ENCODE measurements around the gene SGPP1.
"Not testable (repeated sequence)": the region's sequence is repeated elsewhere in the genome, so short reads cannot be mapped to it uniquely, and the experiment has no call there.

SGPP1 gene

DNA sequence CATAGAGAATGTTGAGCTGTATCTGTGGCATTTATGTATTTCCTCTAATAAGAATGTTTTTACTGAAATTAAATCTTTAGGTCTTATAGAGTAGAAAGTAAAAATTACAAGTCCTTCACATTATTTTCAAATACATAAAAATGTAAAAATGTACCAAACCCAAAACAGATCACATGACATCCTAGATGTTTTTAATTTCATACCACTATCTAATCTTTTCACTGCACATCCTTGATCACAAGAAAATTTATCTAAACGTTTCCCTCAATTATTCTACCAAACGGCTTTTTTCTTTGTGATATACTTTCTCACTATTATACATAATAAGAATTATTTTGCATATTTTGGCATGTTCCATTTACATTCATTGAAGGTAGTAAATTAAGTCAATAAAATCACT, 18.3 kb downstream of the SGPP1 start:
- TF ChIP-seq, protein P1, sequence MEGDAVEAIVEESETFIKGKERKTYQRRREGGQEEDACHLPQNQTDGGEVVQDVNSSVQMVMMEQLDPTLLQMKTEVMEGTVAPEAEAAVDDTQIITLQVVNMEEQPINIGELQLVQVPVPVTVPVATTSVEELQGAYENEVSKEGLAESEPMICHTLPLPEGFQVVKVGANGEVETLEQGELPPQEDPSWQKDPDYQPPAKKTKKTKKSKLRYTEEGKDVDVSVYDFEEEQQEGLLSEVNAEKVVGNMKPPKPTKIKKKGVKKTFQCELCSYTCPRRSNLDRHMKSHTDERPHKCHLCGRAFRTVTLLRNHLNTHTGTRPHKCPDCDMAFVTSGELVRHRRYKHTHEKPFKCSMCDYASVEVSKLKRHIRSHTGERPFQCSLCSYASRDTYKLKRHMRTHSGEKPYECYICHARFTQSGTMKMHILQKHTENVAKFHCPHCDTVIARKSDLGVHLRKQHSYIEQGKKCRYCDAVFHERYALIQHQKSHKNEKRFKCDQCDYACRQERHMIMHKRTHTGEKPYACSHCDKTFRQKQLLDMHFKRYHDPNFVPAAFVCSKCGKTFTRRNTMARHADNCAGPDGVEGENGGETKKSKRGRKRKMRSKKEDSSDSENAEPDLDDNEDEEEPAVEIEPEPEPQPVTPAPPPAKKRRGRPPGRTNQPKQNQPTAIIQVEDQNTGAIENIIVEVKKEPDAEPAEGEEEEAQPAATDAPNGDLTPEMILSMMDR (conservative IDR thresholded peaks at IDR 0.05): no peak
- no peak overlapping the region for H3K27ac ChIP-seq

DNA sequence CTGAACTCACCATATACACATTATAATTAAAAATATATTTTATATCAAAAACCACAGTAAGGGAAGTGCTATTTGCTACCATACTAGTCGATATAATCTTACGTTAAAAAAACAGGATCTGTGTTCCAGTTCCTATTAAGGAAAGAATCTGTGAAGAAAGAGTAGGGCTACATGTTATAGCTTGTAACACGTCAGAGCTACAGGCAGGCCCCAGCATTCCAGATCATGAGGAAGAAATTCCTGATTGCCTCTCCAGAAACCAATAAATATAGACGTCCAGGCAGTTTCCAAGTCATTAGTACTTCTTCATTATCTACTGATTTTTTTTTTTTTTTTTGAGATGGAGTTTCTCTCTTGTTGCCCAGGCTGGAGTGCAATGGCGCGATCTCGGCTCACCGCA, 20.6 kb downstream of the SGPP1 start:
- TF ChIP-seq, protein P1 (conservative IDR thresholded peaks at IDR 0.05): no peak
- H3K27ac ChIP-seq: no peak overlapping the region

DNA sequence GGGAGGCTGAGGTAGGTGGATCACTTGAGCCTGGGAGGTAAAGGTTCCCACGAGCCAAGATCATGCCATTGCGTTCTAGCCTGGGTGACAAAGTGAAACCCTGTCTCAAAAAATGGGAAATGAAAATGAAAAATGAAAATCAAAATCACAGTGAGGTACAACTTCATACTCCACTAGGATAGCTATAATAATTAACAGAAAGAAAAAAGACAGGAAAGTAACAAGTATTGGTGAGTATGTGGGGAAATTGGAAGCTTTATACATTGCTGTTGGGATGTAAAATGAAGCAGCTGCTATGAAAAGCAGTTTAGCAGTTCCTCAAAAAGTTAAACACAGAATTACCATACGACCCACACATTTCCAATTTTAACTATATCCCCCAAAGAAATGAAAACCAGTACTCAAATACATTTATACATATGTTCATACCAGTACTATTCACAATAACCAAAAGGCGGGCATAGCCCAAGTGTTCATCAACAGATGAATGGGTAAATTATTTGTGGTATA, 22.2 kb downstream of the SGPP1 start:
- TF ChIP-seq, protein P1 (conservative IDR thresholded peaks at IDR 0.05): no peak
- no peak overlapping the region for H3K27ac ChIP-seq

DNA sequence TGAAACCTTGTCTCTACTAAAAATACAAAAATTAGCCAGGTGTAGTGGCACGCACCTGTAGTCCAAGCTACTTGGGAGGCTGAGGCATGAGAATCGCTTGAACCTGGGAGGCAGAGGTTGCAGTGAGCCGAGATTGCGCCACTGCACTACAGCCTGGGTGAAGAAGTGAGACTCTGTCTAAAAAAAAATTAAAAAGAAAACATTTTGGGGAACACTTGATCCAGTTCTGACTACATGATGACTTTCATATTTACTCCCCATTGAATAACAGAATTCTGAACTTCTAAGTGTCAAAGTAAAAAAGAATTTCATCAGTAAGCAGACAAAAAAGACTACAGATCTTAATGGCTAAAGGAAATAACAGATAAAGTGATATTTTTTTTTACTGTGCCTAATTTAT, 25.3 kb downstream of the SGPP1 start:
- H3K27ac ChIP-seq: not testable (repeated sequence)

DNA sequence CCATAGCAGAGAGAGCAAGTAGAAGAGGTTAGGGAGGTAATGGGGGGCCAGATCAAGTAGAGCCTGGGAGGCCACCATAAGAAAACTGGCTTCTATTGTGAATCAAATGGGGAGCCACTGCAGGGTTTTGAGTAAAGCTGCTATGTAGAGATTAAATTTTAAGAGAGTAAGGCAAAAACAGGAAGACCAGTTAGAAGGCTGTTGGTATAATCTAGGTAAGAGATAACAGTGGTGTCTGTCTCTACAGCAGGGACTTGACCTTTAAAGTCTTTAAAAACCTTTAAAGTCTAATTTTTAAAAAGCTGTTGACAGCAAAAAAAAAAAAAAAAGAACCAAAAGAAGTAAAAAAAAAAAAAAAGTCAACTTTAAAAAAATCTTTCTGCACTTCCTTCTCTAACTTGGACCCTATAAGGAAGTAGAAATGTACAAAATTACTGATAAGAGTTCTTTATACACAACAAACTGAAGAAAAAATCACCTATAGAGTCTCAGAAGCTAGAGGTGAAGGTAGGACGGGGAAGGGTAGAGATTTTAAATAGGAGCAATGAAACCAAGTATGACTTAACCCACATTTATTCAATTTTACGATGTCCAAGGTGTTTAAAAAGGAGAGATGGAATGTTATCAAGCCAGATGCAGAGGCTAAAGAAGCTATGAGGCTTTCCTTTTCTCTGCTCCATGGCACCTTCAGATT, 26.1 kb downstream of the SGPP1 start:
- TF ChIP-seq, protein P1 (conservative IDR thresholded peaks at IDR 0.05): no peak
- H3K27ac ChIP-seq: no peak overlapping the region

DNA sequence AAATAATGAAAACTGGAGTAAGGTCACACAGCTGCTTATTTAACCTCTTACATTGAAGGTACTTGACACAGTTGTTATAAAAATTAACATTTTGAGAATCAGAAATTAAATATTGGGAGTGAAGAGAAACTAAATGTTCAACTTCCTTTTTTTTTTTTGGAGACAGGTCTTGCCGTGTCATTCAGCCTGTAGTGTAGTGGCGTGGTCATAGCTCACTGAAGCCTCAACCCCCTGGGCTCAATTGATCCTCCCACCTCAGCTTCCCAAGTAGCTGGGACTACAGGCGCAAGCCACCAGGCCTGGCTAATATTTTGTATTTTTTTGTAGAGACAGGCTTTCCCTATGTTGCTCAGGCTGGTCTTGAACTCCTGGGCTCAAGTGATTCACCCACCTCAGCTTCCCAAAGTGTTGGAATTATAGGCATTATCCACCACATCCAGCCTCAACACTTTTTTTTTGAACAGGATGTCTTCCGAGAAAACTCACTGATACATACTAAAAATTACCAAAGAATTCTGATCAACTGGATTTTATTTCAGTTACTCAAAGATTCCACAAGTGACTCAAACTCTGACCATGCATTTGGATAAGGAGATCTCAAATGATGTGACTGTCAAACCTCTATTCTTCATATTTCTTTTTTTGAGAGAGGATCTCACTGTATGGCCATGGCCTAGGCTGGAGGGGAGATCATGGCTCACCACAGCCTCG, 35.4 kb downstream of the SGPP1 start:
- TF ChIP-seq, protein P1 (conservative IDR thresholded peaks at IDR 0.05): no peak
- no peak overlapping the region for H3K27ac ChIP-seq

DNA sequence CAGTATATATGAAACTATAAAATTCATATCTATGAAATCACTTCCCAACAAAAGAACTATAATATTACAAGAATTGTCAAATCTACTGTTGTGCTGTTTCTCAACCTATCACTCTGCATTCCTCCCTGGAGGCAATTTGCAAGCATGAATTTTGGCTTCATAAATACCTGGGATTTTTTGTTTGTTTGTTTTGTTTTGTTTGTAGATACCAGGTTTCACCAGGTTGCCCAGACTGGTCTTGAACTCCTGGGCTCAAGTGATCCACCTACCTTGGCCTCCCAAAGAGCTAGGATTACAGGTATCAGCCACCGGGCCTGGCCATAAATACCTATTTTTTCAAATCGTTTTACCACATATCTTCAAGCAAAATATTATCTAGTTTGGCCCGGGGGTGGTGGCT, 38.7 kb downstream of the SGPP1 start:
- TF ChIP-seq, protein P1 (conservative IDR thresholded peaks at IDR 0.05): no peak
- H3K27ac ChIP-seq: no peak overlapping the region

DNA sequence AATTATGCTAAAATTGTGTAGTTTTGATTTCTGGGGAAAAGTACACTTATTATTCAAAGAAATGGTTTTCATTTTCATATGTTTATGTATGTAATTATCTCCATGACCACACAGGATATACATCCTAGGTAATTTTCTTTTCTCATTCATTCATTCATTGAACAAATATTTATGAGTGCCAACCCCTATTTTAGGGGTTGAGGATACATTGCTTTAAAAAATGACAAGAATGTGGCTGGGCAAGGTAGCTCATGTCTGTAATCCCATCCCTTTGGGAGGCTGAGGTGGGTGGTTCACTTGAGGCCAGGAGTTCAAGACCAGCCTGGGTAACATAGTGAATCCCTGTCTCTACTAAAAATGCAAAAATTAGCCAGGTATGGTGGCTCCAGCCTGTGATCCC, 40.9 kb downstream of the SGPP1 start:
- H3K27ac ChIP-seq: no peak overlapping the region

More for the DNA sequence above, 40.9 kb downstream of the SGPP1 start:
- TF ChIP-seq, protein P1 (conservative IDR thresholded peaks at IDR 0.05): no peak

Measured in VCaP (cell line).